Measurements from ENCODE around the gene LMF2.

The LMF2 gene

GRCh38 chr22:50507421-50507990 lies at the start of gene LMF2:
LMF2 (minus strand) TSS chr22:50507702; CDS start chr22:50507675, 27 bp downstream.
- DNase-seq (ENCODE audit: low spot score), result peak; percentile 99
- no peak for TF ChIP-seq CTCF (IDR thresholded peaks at IDR 0.05; ENCODE audit: extremely low read depth, missing control alignments)

GRCh38 chr22:50556703-50557102 lies 49.2 kb upstream of the LMF2 start:
- no peak for TF ChIP-seq CTCF (IDR thresholded peaks at IDR 0.05; ENCODE audit: extremely low read depth, missing control alignments)
- no peak for DNase-seq (ENCODE audit: low spot score)

DNA sequence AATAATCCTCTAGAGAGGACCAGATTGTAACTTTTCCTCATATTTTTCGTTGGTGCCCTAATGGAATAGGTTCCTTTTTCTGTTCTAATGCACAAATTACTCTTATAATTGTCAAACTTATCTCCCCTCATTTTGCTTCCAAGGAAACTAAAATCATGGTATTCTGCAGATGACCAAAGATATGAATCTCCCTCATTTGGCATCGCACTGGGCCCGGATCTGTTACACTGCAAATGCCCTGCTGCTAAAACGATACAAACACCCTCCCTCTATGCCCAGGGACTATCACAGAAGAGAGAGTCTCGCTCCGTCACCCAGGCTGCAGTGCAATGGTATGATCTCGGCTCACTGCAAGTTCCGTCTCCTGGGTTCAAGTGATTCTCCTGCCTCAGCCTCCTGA lies 45.8 kb upstream of the LMF2 start:
- DNase-seq (ENCODE audit: low spot score), result no peak
- TF ChIP-seq CTCF (IDR thresholded peaks at IDR 0.05; ENCODE audit: extremely low read depth, missing control alignments), result no peak

DNA sequence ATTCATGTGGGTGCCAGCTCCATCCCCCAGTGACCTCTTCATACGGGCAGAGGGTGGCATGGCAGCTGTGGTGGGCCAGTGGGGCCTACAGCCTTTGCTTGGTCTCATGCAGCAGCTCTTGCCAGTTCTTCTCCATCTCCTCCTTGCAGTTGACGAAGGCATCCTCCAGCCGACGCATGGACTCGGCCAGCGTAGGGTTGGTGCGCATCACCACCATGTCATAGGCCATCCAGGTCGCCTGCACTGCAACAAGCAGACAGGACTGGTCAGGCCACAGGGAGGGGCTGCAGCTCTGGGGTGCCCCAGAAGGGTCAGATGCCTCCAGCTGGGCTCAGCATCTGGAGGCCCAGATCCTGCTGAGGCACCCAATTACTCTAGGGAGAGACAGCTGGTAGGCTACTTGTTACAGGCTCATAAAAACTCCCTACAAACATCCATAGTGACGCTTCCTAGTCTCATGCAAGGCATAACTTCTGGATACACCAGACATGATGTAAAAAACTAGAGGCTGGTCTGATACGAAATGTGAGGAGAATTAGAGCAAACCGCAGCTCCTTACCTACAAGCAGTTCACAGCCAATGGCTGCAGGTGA lies 43.8 kb upstream of the LMF2 start:
- no peak for DNase-seq (ENCODE audit: low spot score)
- no peak for TF ChIP-seq CTCF (IDR thresholded peaks at IDR 0.05; ENCODE audit: extremely low read depth, missing control alignments)

DNA sequence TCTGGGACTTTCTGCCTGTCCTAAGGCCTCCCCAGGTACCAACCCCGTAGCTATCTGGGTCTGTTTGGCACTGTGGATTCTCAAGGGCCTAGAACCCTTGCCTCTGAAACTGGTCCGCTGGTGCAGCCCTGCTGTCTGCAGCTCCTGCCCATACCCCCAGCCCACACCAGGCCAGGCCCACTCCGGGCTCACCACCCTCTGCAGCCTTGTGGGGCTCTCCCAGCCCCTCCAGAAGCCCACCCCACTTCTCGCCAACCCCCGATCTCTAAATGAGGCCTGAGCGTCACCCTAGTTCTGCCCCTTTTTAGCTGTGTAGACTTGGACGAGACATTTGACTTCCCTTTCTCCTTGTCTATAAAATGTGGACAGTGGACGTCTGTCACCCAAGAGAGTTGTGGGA lies 42.9 kb upstream of the LMF2 start:
- TF ChIP-seq CTCF (IDR thresholded peaks at IDR 0.05; ENCODE audit: extremely low read depth, missing control alignments), result no peak
- no peak for DNase-seq (ENCODE audit: low spot score)

- no peak for DNase-seq (ENCODE audit: low spot score)
- no peak for TF ChIP-seq CTCF (IDR thresholded peaks at IDR 0.05; ENCODE audit: extremely low read depth, missing control alignments)
These were observed 41.7 kb upstream of the LMF2 start for GRCh38 chr22:50548921-50549790.
